ENCODE measurements around the gene CRIM1.

The CRIM1 gene

DNA sequence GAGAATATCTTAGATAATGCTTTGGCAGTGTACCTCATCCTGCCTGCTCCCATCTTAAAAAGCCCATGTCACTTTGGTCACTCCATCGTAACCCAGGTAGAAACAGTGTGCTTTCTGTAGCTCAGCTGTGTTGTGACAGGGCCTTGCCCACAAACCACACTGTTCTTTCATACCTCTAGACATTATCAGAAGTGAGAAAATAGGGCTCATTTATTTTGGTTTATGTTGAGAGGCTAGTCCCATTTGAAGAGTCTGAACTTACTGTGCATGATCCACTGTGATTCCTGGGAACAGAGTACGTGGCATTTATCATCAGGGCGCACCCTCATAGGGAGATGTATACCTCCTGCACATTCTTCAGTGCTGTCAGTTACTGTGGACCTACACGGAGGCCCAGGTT, 172.7 kb downstream of the CRIM1 start:
- TF ChIP-seq GLIS3 (CRISPR knock-in tag; IDR thresholded peaks at IDR 0.05) (no peak), ZC3H10 (CRISPR knock-in tag; IDR thresholded peaks at IDR 0.05) (no peak), SNAI2 (CRISPR knock-in tag; IDR thresholded peaks at IDR 0.05) (no peak), ZNF8 (CRISPR knock-in tag; IDR thresholded peaks at IDR 0.05) (no peak), OSR1 (CRISPR knock-in tag; IDR thresholded peaks at IDR 0.05) (no peak), ZFP30 (CRISPR knock-in tag; IDR thresholded peaks at IDR 0.05) (no peak), ESRRG (CRISPR knock-in tag; IDR thresholded peaks at IDR 0.05) (no peak), ZNF70 (CRISPR knock-in tag; IDR thresholded peaks at IDR 0.05) (no peak), PPARA (CRISPR knock-in tag; IDR thresholded peaks at IDR 0.05; ENCODE audit: borderline replicate concordance) (no peak), ZFP3 (CRISPR knock-in tag; IDR thresholded peaks at IDR 0.05) (no peak), TCF4 (CRISPR knock-in tag; IDR thresholded peaks at IDR 0.05; ENCODE audit: borderline replicate concordance) (no peak), BACH2 (CRISPR knock-in tag; IDR thresholded peaks at IDR 0.05; ENCODE audit: borderline replicate concordance) (no peak), ARNTL (CRISPR knock-in tag; IDR thresholded peaks at IDR 0.05; ENCODE audit: borderline replicate concordance, low read depth) (no peak)
- TF ChIP-seq, protein P1, sequence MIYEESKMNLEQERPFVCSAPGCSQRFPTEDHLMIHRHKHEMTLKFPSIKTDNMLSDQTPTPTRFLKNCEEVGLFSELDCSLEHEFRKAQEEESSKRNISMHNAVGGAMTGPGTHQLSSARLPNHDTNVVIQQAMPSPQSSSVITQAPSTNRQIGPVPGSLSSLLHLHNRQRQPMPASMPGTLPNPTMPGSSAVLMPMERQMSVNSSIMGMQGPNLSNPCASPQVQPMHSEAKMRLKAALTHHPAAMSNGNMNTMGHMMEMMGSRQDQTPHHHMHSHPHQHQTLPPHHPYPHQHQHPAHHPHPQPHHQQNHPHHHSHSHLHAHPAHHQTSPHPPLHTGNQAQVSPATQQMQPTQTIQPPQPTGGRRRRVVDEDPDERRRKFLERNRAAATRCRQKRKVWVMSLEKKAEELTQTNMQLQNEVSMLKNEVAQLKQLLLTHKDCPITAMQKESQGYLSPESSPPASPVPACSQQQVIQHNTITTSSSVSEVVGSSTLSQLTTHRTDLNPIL (CRISPR knock-in tag; IDR thresholded peaks at IDR 0.05; ENCODE audit: low read depth) = no peak
- TF ChIP-seq, protein P2, sequence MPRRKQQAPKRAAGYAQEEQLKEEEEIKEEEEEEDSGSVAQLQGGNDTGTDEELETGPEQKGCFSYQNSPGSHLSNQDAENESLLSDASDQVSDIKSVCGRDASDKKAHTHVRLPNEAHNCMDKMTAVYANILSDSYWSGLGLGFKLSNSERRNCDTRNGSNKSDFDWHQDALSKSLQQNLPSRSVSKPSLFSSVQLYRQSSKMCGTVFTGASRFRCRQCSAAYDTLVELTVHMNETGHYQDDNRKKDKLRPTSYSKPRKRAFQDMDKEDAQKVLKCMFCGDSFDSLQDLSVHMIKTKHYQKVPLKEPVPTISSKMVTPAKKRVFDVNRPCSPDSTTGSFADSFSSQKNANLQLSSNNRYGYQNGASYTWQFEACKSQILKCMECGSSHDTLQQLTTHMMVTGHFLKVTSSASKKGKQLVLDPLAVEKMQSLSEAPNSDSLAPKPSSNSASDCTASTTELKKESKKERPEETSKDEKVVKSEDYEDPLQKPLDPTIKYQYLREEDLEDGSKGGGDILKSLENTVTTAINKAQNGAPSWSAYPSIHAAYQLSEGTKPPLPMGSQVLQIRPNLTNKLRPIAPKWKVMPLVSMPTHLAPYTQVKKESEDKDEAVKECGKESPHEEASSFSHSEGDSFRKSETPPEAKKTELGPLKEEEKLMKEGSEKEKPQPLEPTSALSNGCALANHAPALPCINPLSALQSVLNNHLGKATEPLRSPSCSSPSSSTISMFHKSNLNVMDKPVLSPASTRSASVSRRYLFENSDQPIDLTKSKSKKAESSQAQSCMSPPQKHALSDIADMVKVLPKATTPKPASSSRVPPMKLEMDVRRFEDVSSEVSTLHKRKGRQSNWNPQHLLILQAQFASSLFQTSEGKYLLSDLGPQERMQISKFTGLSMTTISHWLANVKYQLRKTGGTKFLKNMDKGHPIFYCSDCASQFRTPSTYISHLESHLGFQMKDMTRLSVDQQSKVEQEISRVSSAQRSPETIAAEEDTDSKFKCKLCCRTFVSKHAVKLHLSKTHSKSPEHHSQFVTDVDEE (CRISPR knock-in tag; IDR thresholded peaks at IDR 0.05) = no peak
- TF ChIP-seq, protein P3, sequence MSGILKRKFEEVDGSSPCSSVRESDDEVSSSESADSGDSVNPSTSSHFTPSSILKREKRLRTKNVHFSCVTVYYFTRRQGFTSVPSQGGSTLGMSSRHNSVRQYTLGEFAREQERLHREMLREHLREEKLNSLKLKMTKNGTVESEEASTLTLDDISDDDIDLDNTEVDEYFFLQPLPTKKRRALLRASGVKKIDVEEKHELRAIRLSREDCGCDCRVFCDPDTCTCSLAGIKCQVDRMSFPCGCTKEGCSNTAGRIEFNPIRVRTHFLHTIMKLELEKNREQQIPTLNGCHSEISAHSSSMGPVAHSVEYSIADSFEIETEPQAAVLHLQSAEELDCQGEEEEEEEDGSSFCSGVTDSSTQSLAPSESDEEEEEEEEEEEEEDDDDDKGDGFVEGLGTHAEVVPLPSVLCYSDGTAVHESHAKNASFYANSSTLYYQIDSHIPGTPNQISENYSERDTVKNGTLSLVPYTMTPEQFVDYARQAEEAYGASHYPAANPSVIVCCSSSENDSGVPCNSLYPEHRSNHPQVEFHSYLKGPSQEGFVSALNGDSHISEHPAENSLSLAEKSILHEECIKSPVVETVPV (CRISPR knock-in tag; IDR thresholded peaks at IDR 0.05) = no peak
- no peak for ATAC-seq

DNA sequence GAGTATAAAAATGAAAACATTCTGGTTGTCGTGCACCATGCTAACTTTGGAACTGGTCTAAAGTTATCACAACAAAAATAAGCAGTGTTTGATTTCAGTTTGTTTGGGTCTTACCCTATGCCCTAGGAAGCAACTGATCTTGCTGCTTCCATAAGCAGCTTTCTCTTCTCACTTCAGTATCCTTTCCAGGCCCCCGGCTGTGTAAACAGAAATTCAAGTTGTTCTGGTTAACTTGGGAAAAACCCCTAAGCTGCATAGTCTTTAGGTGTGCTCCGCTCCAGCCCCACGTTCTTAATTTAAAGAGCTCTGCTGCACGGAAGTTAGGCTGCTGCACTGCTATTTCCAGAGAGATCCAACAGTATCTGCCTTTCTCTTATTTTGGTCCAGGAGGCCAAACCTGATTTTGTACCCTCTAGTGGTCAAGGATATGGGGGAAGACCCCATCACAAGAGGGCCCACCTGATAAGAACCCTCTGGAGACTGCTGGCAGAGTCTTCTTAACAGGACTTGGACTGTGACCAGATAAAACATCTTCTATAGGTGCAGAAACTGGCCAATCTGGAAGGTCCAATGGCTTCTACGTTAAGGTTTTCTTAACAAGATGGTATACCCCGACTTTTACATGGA, 173.3 kb downstream of the CRIM1 start:
- TF ChIP-seq ZC3H10 (CRISPR knock-in tag; IDR thresholded peaks at IDR 0.05) = no peak
- TF ChIP-seq, protein P3 (CRISPR knock-in tag; IDR thresholded peaks at IDR 0.05) = no peak
- no peak for TF ChIP-seq ZNF565 (CRISPR knock-in tag; conservative IDR thresholded peaks at IDR 0.05; ENCODE audit: low read depth)
- TF ChIP-seq BACH2 (CRISPR knock-in tag; IDR thresholded peaks at IDR 0.05; ENCODE audit: borderline replicate concordance) = no peak
- TF ChIP-seq GLIS3 (CRISPR knock-in tag; IDR thresholded peaks at IDR 0.05) = no peak
- TF ChIP-seq RARB (CRISPR knock-in tag; IDR thresholded peaks at IDR 0.05) = no peak
- TF ChIP-seq, protein P2 (CRISPR knock-in tag; IDR thresholded peaks at IDR 0.05) = no peak
- TF ChIP-seq, protein P1 (CRISPR knock-in tag; IDR thresholded peaks at IDR 0.05; ENCODE audit: low read depth) = no peak
- TF ChIP-seq, protein P4, sequence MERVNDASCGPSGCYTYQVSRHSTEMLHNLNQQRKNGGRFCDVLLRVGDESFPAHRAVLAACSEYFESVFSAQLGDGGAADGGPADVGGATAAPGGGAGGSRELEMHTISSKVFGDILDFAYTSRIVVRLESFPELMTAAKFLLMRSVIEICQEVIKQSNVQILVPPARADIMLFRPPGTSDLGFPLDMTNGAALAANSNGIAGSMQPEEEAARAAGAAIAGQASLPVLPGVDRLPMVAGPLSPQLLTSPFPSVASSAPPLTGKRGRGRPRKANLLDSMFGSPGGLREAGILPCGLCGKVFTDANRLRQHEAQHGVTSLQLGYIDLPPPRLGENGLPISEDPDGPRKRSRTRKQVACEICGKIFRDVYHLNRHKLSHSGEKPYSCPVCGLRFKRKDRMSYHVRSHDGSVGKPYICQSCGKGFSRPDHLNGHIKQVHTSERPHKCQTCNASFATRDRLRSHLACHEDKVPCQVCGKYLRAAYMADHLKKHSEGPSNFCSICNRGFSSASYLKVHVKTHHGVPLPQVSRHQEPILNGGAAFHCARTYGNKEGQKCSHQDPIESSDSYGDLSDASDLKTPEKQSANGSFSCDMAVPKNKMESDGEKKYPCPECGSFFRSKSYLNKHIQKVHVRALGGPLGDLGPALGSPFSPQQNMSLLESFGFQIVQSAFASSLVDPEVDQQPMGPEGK (CRISPR knock-in tag; IDR thresholded peaks at IDR 0.05; ENCODE audit: borderline replicate concordance) = no peak
- TF ChIP-seq PPARA (CRISPR knock-in tag; IDR thresholded peaks at IDR 0.05; ENCODE audit: borderline replicate concordance) = no peak
- ATAC-seq = no peak
